PC-3 (cell line): ENCODE measurements around the gene SH2B3. TPM values are rescaled to one million over a fixed set of nuclear protein-coding genes. Genes with fewer than 3 reads are reported as not detected.
A peak's percentile ranks its signal among the peaks of the same experiment; 100 is the strongest.

Experiments
- ATAC-seq: fragments of 200-7000 bp; cut with Tn5 transposase; 2 replicates; pipeline ENCODE4 v1.9.1; 2020; ENCODE audit warnings: mild to moderate bottlenecking, moderate library complexity
- BruUV-seq: library from RNA; stranded (reverse); fragments of 400-500 nt; replicated peaks from 2 replicates; lab custom pipeline; 2021; lab: Mats Ljungman, UMichigan
- CTCF ChIA-PET: fragments of 300-600 bp; sonication (Branson Sonifier 250); formaldehyde crosslinking; loops from one replicate; lab custom pipeline; 2022; ENCODE audit warnings: antibody characterized with exemption; lab: Charles Lee
- POLR2A ChIA-PET: fragments of 300-600 bp; sonication (Branson Sonifier 250); formaldehyde crosslinking; loops from one replicate; lab custom pipeline; 2022; ENCODE audit warnings: antibody characterized with exemption; ENCODE audit not compliant: unreplicated experiment; lab: Charles Lee
- DNase-seq: peaks from one replicate; pipeline ENCODE4 v3.0.0-alpha.2; 2015
- H2AFZ ChIP-seq: fragments of 300-600 bp; sonication (generic); 2 replicates; pipeline ENCODE4 v1.6.0; 2016; ENCODE audit warnings: antibody characterized with exemption, low read length
- H3F3A ChIP-seq: fragments of 300-600 bp; sonication (generic); one replicate; pipeline ENCODE4 v1.6.0; 2017; ENCODE audit warnings: antibody characterized with exemption, low read length, control low read depth, mild to moderate bottlenecking; ENCODE audit not compliant: unreplicated experiment
- H3K27ac ChIP-seq: fragments of 300-600 bp; sonication (generic); 2 replicates; pipeline ENCODE4 v1.5.1; 2016; ENCODE audit warnings: mild to moderate bottlenecking, low read length
- H3K27me3 ChIP-seq: fragments of 300-600 bp; sonication (generic); 2 replicates; pipeline ENCODE4 v1.6.1; 2016; ENCODE audit warnings: low read length, mixed read lengths
- H3K36me3 ChIP-seq: fragments of 300-600 bp; sonication (generic); 2 replicates; pipeline ENCODE4 v1.6.1; 2016; ENCODE audit warnings: low read depth, mixed run types, low read length, mixed read lengths
- H3K4me1 ChIP-seq: fragments of 300-600 bp; sonication (generic); 2 replicates; pipeline ENCODE4 v1.5.1; 2016; ENCODE audit warnings: low read length; ENCODE audit not compliant: insufficient read depth
- H3K4me2 ChIP-seq: fragments of 300-600 bp; sonication (generic); 2 replicates; pipeline ENCODE4 v1.6.0; 2016; ENCODE audit warnings: low read length
- H3K4me3 ChIP-seq: fragments of 300-600 bp; sonication (generic); 2 replicates; pipeline ENCODE4 v1.5.1; 2016; ENCODE audit warnings: mild to moderate bottlenecking, low read length, mixed read lengths
- H3K79me2 ChIP-seq: fragments of 300-600 bp; sonication (generic); 2 replicates; pipeline ENCODE4 v1.6.1; 2017; ENCODE audit warnings: low read length, mixed read lengths
- H3K9ac ChIP-seq: fragments of 300-600 bp; sonication (generic); 2 replicates; pipeline ENCODE4 v1.6.0; 2016; ENCODE audit warnings: mild to moderate bottlenecking, low read length
- H3K9me2 ChIP-seq: fragments of 300-600 bp; sonication (generic); replicated peaks from 2 replicates; pipeline ENCODE4 v1.6.1; 2016; ENCODE audit warnings: mixed run types, low read length, mixed read lengths
- H3K9me3 ChIP-seq: fragments of 300-600 bp; sonication (generic); 2 replicates; pipeline ENCODE4 v1.6.1; 2016; ENCODE audit warnings: low read length, mixed read lengths
- H4K20me1 ChIP-seq: fragments of 300-600 bp; sonication (generic); 2 replicates; pipeline ENCODE4 v1.6.1; 2016; ENCODE audit warnings: low read length, mixed read lengths
- EZH2 ChIP-seq: fragments of 300-600 bp; sonication (generic); IDR thresholded peaks from one replicate; pipeline ENCODE4 v1.6.1; 2017; ENCODE audit warnings: antibody characterized with exemption, mild to moderate bottlenecking, low read length; ENCODE audit not compliant: unreplicated experiment
- EZH2phosphoT487 ChIP-seq: fragments of 300-600 bp; sonication (generic); IDR thresholded peaks from 2 replicates; pipeline ENCODE4 v1.6.1; 2018; ENCODE audit warnings: mild to moderate bottlenecking, antibody characterized with exemption, low read length, borderline replicate concordance
- intact Hi-C: fragments of 100-400 bp; cut with micrococcal nuclease; formaldehyde crosslinking; loops from 2 replicates; pipeline ENCODE4 v1.9.0; 2023
- total RNA-seq: library from RNA; depleted of rRNA; stranded (reverse); fragments of >200 nt; gene quantifications from 2 replicates; pipeline ENCODE4 v1.2.3, GENCODE V29; 2014
- TF ChIP-seq, protein P1 (sequence below): fragments of 300-600 bp; sonication (generic); conservative IDR thresholded peaks from 2 replicates; pipeline ENCODE4 v1.5.1; 2017; ENCODE audit warnings: antibody characterized with exemption, low read depth, mild to moderate bottlenecking, low read length

SH2B3 gene
- total RNA-seq, 1 experiment from 2014 or later = 12.9 TPM

DNA sequence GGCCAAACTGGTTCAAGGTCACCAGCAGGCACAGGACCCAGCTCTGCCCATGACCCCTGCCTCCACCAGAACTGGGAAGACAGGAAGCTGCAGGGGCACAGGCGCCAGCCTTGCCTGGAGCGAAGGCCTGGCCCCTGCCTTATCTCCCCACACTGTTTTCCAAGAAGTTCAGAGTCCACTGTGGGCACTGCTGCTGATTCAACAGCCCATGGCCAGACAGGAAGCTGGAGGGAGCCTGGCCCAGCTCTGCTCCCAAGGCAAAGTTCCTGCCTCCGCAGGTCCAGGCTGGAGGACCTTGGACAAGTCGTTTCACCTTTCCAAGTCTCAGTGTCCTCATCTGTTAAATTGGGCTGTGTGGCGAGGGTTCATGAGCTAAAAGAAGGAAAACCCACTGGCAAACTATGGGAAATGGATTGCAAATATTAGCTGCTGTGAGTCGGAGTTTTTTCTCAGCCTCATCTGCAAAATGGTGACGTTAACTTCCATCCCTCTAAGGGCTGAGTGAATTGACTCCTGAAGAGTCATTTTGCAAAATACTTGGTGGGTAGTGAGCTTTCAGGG is 38.0 kb upstream of the SH2B3 start:
- Histone ChIP-seq H2AFZ (peak overlapping the region; percentile 94), H3K4me1 (peaks cover 12% of the 10 kb centered on the region), H3F3A (no peaks in the 10 kb centered on the region), H3K27ac (no peak overlapping the region), H4K20me1 (no peaks in the 10 kb centered on the region), H3K79me2 (peaks cover 10% of the 10 kb centered on the region; the same call in 1 of the 2 replicates), H3K9me2 (no peaks in the 10 kb centered on the region), H3K27me3 (no peaks in the 10 kb centered on the region), H3K9me3 (no peaks in the 10 kb centered on the region), H3K36me3 (0 out of 2 replicates have a peak, but pooled peaks cover 2% of the 10 kb centered on the region), H3K4me2 (peak overlapping the region; percentile 99), H3K4me3 (peak overlapping the region; percentile 81), H3K9ac (peak overlapping the region; percentile 71; the same call in 1 of the 2 replicates)
- ATAC-seq (peak; percentile 10; the same call in 1 of the 2 replicates), DNase-seq (peak; percentile 9)
- intact Hi-C loops = no loop called here
- ChIA-PET CTCF (interaction anchor here (0.6 kb wide), 1 partner anchor 68 kb away, joined by 3 read pairs; no protein-coding TSS in a partner anchor), POLR2A (interaction anchor here (0.6 kb wide), 1 partner anchor 29 kb away, joined by 17 read pairs; no protein-coding TSS in a partner anchor)
- TF ChIP-seq, protein P1, sequence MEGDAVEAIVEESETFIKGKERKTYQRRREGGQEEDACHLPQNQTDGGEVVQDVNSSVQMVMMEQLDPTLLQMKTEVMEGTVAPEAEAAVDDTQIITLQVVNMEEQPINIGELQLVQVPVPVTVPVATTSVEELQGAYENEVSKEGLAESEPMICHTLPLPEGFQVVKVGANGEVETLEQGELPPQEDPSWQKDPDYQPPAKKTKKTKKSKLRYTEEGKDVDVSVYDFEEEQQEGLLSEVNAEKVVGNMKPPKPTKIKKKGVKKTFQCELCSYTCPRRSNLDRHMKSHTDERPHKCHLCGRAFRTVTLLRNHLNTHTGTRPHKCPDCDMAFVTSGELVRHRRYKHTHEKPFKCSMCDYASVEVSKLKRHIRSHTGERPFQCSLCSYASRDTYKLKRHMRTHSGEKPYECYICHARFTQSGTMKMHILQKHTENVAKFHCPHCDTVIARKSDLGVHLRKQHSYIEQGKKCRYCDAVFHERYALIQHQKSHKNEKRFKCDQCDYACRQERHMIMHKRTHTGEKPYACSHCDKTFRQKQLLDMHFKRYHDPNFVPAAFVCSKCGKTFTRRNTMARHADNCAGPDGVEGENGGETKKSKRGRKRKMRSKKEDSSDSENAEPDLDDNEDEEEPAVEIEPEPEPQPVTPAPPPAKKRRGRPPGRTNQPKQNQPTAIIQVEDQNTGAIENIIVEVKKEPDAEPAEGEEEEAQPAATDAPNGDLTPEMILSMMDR = no peak
- TF ChIP-seq EZH2phosphoT487 (no peak), EZH2 (no peak)
- TSS peak; percentile 43 for BruUV-seq

DNA sequence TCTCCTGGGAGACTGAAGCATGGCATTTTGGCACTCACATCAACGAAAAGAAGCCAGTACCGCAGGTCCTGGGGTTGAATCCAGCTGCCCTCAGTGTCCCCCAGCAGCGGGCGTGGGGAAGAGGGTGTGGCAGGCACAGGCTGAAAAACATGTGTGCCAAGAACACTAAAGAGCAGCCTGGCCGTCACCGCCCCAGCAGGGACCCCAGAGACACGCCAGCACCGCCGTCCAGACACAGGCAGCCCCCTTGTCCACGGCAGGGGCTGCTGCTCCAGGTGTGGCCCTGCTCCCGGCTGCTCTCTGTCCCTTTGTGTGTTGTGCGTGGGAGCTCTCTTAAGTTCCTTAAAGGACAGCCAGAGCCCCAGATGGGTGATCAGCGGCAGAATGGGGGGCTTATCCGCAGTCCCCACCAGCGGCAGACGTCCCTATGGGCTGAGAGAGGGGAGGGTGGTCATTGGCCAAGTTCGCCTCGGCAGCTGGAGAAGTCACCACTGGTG is 37.4 kb upstream of the SH2B3 start:
- POLR2A ChIA-PET = no interaction called here
- no TSS peak for BruUV-seq
- CTCF ChIA-PET = interaction anchor here (0.6 kb wide), 1 partner anchor 69 kb away, joined by 3 read pairs; no protein-coding TSS in a partner anchor

More for the DNA sequence above, 37.4 kb upstream of the SH2B3 start:
- Histone ChIP-seq H3K79me2 (peaks cover 10% of the 10 kb centered on the region; the same call in 1 of the 2 replicates), H3K9me3 (no peaks in the 10 kb centered on the region), H3K4me3 (peak overlapping the region; percentile 81), H3F3A (no peaks in the 10 kb centered on the region), H3K9me2 (no peaks in the 10 kb centered on the region), H3K36me3 (0 out of 2 replicates have a peak, but pooled peaks cover 2% of the 10 kb centered on the region), H3K4me2 (peak overlapping the region; percentile 99), H3K4me1 (peaks cover 12% of the 10 kb centered on the region), H3K9ac (peak overlapping the region; percentile 71), H3K27ac (no peak overlapping the region), H2AFZ (peak overlapping the region; percentile 94), H4K20me1 (no peaks in the 10 kb centered on the region), H3K27me3 (no peaks in the 10 kb centered on the region)
- intact Hi-C loops = no loop called here
- ATAC-seq (peak; percentile 13), DNase-seq (no peak)
- TF ChIP-seq, protein P1 = no peak
- TF ChIP-seq EZH2 (no peak), EZH2phosphoT487 (no peak)
